ENCODE measurements around the gene TJP2.

TJP2 gene

DNA sequence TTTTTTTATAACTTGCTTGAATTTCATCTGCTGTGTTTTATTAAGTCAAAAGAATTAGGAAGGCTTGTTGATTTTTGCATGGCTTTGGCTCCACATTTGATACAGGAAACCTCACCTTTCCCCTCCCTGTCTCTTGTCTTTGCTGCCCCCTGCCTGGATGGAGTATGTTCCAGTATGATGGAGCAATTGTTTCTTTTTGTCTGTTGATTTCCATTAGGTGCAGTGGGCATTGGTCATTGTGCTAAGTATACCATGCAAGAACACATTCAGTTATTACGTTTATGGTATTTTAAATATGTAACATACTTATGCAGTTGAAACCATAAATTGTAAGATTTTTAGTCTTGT is 19.6 kb downstream of the TJP2 start:
- no peak for DNase-seq

DNA sequence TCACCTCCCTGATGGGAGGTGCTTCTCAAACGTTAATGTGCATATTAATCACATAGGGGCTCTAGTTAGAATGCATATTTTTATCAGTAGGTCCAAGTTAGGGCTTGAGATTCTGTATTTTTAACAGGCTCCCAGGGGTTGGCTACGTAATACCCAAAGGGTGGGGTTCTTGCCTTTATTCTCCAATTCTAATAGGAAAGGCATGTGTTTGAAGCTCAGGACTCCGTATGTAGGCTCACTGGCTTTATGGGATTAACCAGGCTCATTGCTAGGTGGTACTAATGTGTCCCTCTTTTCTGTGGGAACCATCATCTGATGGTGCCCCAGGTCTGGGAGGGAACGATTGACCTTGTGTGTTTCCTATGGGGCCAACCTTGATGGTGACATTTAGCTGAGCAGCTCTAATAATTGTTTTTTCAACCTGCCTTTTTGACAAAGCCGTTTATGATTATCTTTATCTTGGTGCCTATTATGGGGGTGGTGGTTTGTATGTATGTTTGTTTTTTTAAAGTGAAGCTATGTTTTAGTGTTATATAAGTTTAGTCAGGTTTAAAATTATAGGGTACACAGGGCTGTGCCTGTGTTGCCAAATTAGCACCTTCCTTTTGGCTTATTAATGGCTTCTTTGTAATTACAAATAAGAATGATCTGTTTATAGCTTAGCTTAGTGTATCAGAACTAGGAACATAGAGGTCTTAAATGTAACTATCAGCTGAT is 20.8 kb downstream of the TJP2 start:
- no peak for DNase-seq

DNA sequence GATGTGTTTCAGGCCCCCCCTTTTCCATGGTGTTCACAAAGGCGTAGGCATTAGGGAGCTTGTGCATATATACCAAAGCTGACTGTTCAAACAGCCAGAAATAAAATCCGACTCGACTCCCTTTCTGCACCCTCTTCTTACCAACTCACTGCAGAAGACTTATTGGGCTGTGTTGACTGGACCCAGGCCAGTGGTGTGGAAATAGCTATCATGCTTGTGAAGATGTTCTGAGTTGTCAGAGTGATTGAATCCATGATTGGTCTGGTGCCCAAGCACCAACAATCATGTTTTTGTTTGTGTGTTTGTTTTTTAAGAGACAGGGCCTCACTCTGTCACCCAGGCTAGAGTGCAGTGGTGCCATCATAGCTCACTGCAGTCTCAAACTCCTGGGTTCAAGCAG is 21.6 kb downstream of the TJP2 start:
- DNase-seq, result no peak

DNA sequence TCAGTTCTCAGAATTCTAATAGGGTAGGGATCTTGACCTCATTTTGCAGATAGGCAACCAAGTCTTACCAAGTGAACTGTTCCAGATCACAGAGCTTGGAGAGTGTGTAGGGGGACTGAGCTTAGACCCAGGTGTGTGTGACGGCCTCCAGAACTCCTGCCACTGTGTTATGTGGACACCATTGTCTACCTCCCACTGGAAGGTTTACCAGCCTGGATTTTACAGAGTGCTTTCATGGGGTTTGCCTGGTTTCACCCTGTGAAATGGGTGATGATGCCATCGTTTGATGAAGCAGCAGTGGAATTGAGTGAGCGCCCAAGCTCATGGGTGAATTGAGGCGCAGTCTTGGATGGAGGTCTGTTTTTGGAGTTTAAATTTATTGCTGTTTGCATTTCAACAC is 23.6 kb downstream of the TJP2 start:
- DNase-seq, result no peak

DNA sequence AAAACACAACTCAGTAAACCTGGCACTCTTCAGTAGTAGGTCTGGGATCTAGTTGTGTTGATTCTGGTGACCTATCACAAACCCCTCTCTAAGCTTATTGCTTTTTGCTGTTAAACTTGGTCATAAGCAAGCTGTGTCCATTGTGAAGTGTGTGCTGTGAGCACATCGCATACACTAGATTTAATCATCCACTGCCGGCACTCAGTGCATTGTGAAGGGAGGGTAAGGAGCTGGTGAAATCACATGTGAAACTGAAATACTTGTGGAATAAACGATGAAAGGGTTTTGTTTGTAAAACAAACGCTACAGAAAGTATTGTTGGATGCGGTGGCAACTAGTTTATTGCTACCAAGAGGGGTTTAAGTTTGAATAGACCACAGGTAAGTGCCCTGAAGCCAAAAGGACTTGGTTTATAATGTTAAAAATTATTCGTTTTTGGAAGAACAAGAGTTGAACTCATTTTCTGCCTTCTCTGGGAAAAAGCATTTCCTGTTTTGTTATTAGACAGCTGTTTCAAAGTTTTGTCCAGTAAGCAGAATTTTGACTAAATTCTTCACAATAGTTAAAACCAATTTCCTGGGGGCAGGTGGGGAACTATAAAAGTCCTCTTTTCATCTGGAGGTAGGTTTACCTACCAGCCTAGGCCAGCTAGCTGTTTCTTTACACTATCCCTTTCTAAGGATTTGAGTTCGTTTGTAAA is 24.6 kb downstream of the TJP2 start:
- no peak for DNase-seq

DNA sequence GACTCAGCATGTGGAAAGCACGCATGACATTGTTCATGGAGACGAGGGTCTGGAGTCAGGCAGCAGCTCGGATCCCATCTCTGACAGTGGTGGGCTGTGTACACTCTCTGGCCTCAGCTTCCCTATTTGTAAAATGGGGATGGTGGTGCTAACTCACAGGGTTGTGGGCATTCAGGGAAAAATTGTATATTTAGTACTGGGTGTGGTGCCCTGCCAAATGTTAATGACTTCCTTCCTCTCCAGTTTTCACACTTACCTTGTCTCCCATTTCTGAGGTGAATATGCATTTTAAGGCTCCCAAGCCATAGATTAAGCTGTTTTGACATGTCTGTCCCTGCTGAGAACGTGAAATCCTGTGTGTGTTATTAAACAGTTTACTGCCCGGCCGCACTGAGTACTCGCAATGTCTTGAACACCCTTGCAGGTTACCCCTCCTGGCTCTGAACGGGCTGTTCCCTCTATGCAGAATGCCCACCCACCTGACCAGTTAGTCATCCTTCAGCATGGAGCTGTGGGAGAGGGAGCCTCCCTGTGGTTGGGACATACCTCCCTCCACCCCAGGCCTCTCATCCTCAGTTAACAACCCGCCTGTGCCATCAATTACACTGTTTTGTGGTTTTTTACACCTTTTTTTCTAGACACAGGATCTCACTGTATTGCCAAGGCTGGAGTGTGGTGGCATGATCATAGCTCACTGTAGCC is 25.8 kb downstream of the TJP2 start:
- DNase-seq, result no peak

DNA sequence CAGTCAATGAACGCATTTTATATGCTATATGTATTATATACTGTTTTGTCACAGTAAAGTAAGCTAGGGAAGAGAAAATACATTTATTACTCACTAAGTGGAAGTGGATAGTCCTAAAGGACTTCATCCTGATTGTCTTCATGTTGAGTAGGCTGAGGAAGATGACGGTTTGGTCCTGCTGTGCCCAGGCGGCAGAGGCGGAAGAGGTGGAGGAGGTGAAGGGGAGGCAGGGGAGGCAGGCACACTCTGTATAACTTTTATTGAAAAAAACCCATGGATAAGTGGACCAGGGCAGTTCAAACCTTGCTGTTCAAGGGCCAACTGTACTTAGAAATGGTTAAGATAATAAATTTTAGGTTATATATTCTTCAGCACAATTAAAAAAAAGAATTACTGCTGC is 28.5 kb downstream of the TJP2 start:
- DNase-seq, result no peak

DNA sequence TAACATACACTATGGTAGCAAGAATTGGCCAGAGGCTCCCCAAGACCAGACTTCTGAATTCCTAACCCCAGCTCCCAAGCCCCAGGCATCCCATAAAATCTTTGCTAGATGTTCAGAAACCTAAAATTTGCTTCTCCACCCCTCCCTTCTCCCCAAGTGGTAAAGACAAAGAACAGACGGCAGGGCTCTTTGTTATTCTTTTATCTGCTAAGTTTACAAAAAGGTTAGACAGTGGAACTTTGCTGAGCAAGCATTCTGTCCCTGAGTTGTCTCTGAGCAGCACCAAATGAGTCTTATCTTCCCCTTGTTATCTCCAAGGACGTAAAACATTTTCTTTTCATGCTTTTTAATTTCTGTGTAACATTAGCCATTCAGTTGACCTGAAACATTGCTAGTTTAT is 30.2 kb downstream of the TJP2 start:
- DNase-seq, result no peak

DNA sequence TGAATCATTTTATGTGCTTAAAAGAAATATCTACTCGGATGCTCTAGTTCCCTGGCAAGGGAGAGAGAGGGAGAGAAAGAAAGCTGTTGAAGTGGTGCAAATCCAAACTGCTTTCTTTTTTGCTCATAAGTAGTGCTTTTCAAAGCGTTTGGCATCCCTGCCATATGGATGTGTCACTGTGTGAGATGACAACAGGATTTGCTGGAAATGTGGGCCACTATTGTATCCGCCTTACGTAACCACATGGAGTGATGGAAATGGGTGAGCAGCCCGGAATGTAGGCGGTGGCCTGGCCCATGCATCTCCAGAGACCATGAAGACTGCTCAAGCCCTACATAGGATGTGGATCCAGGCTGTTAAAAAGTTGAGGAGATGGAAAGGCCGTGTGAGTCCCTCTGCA is 30.8 kb downstream of the TJP2 start:
- no peak for DNase-seq

DNA sequence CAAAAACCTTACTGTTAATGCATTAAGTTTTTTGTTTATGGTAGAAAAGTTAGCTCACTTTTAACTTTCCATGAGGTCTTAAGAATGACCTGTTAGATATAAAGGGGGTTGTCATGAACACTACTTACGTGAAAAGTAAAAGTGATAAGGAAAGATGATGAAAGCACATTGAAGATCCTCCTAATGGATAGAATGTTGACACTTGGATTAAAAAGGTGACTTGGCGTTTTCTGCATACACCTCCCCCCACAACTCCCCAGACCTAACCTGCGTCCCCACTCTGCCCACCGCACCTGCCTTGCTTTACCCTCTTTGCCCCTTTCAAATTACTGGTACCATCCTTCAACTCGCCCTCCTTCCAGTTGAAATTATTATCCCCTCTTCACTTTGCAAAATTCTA is 32.0 kb downstream of the TJP2 start:
- DNase-seq, result no peak

DNA sequence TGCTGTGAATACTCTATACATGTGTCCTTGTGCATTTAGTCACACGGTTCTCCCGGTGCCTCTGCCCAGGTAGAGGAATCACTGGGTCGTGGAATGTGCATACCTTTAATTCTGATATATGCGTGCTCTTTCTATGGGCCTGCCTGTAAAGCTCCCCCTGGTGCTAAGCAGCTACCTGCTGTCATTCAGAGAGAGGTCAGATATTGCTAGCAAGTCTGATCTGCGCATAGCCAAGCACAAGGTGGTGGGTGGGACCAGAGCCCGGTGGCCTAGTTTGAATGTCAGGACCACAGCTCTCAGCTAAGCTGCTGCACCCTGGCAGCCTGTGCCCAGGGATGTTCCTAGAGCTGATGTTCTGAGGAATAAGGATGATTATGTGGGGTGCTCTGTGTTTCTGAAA is 33.4 kb downstream of the TJP2 start:
- no peak for DNase-seq

DNA sequence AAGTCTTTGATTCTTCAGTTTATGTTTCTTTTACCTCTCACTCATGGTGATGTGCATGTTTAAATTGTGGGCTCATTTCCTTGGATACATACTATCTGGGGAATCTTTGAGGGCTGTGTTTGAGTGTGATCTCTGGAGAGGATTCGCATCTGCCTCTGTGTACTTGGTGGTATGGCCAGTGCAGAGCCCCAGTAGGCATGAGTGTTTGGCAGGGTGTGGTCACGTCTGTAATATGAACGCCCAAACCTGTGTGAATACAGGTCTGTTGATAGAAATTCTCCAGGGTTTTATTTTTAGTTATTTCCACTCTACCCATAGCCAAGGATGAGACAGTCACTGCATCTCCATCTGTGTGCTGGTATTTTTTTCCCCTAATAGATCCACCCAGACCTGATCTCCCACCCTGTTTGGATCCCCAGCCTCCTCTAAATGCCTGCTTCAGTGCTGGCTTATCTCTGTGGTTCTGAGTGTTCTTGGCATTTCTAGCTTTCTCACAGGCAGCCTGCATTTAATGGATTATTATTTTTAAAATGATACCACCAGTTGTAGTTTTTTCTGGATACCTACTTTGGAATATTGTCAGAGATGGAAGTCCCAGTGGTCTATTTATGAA is 37.5 kb downstream of the TJP2 start:
- DNase-seq, result no peak

DNA sequence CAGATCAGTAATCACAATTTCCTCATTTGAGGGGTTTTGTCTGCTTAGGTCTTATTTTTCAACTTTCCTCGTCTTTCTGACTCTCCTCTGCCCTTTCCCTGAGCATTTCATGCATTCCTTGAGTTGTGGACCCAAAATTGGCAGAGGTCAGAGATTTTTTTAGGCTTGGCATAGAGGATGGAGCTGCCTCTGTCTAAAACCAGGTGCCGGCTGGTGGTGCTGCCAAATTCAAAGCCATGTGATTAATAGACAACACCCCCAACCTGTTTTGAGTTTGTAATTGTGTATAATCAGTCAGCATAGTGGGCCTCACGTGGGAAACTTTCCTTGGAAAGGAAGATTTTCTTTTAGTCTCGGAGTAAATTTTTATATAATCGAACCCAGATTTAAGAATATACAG is 39.6 kb downstream of the TJP2 start:
- no peak for DNase-seq

DNA sequence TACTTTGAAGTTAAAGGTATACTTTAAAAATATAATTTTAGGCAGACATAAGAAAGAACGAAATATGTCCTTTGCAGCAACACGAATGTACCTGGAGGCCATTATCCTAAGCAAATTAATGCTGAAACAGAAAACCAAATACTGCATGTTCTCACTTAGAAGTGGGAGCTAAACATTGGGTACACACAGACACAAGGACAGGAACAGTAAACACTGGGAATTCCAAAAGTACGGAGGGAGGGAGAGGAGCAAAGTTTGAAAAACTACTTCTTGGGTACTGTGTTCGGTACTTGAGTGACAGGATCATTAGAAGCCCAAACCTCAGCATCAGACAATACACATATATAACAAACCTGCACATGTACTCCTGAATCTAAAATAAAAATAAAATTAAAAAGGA is 40.9 kb downstream of the TJP2 start:
- no peak for DNase-seq

DNA sequence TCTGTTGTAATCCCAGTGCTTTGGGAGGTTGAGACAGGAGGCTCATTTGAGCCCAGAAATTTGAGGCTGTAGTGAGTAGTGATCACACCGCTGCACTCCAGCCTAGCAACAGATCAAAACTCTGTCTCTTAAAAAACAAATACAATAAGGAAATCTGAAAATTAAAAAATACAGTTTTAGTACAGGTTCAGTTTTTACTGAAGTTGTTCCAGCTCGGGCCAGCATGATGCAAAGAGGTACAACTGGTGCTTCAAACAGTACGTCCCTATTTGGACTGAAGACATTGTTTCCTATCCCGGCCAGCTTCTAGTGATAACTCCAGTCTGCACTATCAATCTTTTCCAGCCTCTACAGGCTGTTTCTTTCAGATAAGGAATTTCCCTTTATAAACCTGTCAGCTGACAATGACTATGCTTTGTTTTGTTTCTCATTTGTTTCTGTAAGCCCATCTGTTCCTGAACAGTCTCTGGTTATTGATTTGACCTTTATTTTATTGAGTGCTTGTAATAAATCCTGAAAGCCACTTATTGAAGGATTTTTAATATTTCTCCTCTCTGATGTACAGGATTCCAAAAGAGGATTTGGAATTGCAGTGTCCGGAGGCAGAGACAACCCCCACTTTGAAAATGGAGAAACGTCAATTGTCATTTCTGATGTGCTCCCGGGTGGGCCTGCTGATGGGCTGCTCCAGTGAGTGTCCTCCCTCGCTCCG is 41.9 kb downstream of the TJP2 start:
- no peak for DNase-seq

DNA sequence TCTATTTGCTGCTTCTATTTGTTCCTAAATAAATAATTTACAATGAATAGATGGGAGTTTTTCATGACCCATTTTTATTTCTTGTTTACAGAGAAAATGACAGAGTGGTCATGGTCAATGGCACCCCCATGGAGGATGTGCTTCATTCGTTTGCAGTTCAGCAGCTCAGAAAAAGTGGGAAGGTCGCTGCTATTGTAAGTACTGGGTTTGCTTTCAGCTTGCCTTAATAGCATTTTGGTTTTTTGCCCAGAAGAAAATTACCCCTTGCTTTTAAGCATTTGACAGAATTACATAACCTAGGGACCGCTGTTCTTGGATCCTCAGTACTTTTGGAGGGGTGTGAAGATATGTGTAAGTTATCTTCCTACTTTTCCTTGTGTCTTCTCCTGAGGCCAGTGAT is 44.1 kb downstream of the TJP2 start:
- no peak for DNase-seq

DNA sequence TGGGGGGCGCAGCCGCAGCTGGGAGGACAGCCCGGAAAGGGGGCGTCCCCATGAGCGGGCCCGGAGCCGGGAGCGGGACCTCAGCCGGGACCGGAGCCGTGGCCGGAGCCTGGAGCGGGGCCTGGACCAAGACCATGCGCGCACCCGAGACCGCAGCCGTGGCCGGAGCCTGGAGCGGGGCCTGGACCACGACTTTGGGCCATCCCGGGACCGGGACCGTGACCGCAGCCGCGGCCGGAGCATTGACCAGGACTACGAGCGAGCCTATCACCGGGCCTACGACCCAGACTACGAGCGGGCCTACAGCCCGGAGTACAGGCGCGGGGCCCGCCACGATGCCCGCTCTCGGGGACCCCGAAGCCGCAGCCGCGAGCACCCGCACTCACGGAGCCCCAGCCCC is 47.0 kb downstream of the TJP2 start:
- DNase-seq, result no peak

DNA sequence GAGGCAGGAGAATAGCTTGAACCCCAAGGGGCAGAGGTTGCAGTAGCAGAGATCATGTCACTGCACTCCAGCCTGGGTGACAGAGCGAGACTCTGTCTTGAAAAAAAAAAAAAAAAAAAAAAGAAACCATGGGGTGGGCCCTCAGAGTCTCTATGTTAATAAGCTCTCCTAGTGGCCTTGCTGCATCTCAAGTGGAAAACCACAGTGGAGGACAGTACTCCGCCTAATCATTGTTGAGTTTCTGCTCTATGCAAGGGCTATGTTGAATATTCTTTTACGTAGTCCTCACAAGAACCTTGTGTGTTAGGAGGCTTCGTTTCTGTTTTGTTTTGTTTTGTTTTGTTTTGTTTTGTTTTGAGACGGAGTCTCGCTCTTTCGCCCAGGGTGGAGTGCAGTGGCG is 48.9 kb downstream of the TJP2 start:
- no peak for DNase-seq

DNA sequence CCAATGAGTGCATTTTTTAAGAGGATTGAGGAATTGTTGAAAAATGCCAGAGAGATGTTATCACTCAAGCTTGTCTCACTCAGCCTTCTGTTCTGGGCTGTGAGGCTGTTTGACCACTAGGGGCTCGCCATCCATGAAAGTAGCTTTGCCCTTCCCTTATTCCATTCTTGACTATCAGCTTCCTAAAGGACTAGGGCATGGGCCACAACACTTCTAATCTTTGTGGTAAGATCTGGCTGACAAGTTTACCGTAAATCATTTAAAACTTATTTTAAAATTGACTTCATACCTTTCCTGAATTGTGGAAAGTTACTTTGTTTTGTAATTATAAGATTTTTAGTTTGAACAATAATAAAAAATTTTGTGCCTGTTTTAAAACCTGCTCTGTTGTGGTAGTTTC is 49.5 kb downstream of the TJP2 start:
- DNase-seq, result no peak

DNA sequence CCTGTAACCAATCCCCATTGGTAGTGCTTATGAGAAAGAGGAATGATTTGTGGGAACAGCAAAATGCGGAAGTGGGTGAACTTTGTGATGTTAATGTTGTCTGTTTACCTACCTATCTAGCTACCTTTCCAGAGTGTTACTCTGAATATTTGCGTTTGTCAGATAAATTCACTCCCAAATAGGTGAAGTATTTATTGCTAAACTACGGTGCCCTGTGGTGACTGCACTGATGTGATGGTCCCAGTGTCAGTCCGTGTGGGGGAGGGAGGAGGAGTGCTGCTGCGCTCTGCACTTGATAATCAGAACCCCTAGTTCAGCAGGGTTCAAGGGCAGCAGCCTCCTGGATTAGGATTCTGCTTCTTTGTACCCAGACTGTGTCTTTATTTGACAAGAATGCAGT is 55.3 kb downstream of the TJP2 start:
- no peak for DNase-seq

DNA sequence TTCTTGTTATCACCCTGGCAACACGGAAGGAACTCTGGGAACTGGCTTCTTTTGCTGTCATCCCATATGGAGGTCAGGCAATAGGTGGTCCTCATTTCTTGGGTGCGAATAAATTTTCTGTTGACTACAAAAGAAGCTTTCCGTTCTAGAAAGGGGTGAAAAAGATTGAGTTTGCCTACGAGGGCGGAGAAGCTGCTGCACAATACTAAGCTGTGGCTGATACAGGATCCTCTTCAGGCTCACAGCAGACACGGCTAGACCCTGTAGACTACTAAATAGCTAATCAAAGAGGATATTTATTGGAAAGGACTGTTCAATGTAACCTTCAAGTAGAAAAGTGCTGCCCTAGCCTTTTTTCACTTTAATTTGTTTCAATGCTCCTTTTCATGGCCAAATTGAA is 58.1 kb downstream of the TJP2 start:
- no peak for DNase-seq

DNA sequence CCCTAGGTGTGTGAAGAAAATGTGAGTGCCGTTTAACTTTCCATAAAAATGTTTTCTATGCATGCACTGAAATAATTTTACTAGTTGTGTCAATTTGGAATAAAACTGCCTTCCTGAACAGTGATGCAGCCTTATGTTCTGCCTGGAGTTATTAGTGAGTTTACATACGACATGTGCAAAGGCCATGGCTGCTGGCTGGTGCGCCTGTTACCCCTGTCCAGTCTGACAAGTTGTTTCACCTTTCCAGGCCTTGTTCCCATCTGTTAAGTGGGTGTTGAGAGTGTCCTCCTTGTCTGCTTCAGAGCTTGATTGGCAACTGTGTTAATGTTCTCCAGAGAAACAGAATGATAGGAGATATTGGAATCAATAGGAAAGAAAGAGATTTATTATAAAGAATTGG is 60.6 kb downstream of the TJP2 start:
- no peak for DNase-seq

DNA sequence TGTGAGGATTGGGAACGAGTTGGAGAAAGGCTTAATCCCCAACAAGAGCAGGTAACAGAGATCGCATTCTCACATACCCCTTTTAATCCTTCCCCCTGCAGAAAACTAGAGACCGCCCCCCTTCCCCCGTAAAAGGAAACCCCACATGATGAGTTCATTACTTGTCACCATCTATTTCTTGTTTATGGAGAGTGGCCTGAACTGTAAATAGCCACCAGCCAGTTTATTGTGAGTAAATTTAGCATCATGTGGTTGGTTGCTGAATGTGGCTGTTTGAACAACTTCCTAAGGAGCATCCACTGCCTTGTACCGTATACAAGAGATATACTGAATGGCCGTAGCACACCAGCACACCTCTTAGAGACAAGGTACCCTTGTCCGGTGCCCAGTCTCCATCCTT is 62.1 kb downstream of the TJP2 start:
- DNase-seq, result no peak

All from activated effector memory CD4-positive, alpha-beta T cell treated with anti-CD3 and anti-CD28 coated beads, Interleukin-2, amount 50 U/mL, for 16 hours (primary cell).